Stomach smooth muscle (tissue), 2 donors: ENCODE data around the gene SNRNP35.
"Not testable (repeated sequence)": the region's sequence is repeated elsewhere in the genome, so short reads cannot be mapped to it uniquely, and the experiment has no call there.

Experiments
- H3K27ac ChIP-seq: one replicate; pipeline ENCODE4 v1.7.0; 2013; ENCODE audit warnings: mild to moderate bottlenecking, low read length, inconsistent platforms
- H3K27me3 ChIP-seq, 2 donors: one replicate each; pipeline ENCODE4 v1.7.0; 2013; ENCODE audit warnings: low read length in 2 of 2; ENCODE audit not compliant: insufficient read depth in 2 of 2, control insufficient read depth in 1 of 2
- H3K36me3 ChIP-seq, 2 donors: one replicate each; pipeline ENCODE4 v1.7.0; 2013; ENCODE audit warnings: low read length in 2 of 2; ENCODE audit not compliant: control insufficient read depth in 2 of 2, insufficient read depth in 2 of 2
- H3K4me1 ChIP-seq: one replicate; pipeline ENCODE4 v1.7.0; 2013; ENCODE audit warnings: low read length; ENCODE audit not compliant: control insufficient read depth, insufficient read depth
- H3K4me3 ChIP-seq, 2 donors: one replicate each; pipeline ENCODE4 v1.7.0; 2013; ENCODE audit warnings: low read length in 2 of 2
- H3K9ac ChIP-seq, 2 donors: one replicate each; pipeline ENCODE4 v1.7.0; 2013; ENCODE audit warnings: low read length in 2 of 2, mild to moderate bottlenecking in 1 of 2
- H3K9me3 ChIP-seq, 2 donors: one replicate each; pipeline ENCODE4 v1.7.0; 2013; ENCODE audit warnings: low read length in 2 of 2; ENCODE audit not compliant: control insufficient read depth in 2 of 2
- donor health status: healthy.
- donor health status: Pancreatic carcinoma.

SNRNP35 gene

DNA sequence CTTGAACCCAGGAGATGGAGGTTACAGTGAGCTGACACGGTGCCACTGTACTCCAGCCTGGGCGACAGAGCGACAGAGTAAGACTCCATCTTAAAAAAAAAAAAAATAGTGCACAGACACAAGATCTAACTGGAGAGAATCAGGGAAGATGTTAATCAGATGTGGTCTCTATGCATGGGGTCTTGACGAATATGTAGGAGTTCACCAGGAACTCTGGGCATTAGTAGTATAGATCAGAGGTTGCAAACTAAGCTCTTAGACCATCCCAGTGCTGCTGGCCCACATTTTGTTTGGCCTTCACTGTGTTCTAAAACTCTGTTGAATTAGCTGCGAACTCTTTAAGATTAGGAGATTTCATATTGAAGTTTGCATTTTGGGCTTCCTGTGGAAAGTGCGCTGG is 31.6 kb downstream of the SNRNP35 start:
- Histone ChIP-seq H3K4me3 (no peak overlapping the region), H3K4me1 (no peaks in the 10 kb centered on the region), H3K27me3 (no peaks in the 10 kb centered on the region), H3K27ac (no peak overlapping the region), H3K9ac (no peak overlapping the region), H3K9me3 (no peaks in the 10 kb centered on the region), H3K36me3 (peaks cover 5 to 7% of the 10 kb centered on the region in 2 donors)

DNA sequence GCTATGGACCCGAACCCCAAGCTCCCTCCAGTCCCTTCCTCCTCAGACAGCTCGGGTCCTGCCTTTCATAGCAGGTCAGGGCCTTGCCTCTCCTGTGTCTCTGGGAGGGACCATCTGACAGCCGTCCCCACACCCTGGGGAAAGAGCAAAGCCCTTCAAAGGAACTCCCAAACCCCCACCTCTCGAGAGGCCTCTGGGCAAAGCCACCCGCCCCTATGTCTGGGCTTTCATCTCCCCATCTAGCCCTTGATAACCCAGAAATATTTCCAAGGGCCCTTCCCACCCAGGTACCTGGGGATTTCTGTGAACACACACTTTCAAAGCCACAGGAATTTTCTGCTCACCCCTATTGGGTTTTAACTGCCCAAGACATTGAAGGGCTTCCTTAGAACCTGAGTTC is 32.1 kb downstream of the SNRNP35 start:
- H3K4me1 ChIP-seq: no peaks in the 10 kb centered on the region
- H3K36me3 ChIP-seq: peaks cover 0 to 7% of the 10 kb centered on the region in 2 donors
- no peaks in the 10 kb centered on the region for H3K9me3 ChIP-seq
- no peak overlapping the region for H3K27ac ChIP-seq
- no peaks in the 10 kb centered on the region for H3K27me3 ChIP-seq
- no peak overlapping the region for H3K4me3 ChIP-seq
- no peak overlapping the region for H3K9ac ChIP-seq

DNA sequence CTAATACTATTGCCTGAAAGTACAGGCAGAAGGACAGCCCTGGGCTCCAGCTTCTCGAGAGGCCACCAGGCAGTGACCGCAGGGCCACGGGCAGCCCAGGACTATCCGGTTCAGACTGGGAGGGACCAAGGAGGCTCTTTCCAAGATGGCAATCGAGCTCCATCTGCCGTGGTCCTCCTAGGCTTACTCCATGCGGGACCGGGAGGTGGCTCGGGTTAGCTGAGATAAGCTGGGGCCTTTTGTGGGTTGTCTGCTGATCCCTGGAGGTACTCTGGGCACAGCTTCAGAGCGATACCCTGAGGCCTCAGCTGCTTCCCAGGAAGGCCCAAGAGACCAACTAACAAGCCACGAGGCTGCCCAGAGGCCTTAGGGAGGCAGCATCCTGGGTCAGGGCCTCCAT is 33.1 kb downstream of the SNRNP35 start:
- no peaks in the 10 kb centered on the region for H3K9me3 ChIP-seq
- peaks cover 0 to 5% of the 10 kb centered on the region in 2 donors for H3K36me3 ChIP-seq
- no peak overlapping the region for H3K27ac ChIP-seq
- H3K27me3 ChIP-seq: no peaks in the 10 kb centered on the region
- H3K4me3 ChIP-seq: no peak overlapping the region
- H3K9ac ChIP-seq: no peak overlapping the region
- H3K4me1 ChIP-seq: no peaks in the 10 kb centered on the region

DNA sequence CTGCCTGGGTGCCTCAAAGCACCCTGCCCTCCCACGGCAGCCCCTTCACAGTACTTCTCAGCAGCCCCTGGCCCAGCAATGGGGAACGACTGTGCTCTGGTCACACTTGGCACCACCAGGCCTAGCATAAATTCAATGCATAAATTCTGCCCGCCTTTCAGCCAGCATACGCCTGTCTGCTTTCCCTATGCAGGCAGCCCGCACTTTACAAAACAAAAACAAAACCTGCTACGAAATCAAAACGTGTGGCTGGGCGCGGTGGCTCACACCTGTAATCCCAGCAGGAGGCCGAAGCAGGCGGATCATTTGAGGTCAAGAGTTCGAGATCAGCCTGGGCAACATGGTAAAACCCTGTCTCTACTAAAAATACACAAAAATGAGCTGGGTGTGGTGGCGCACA is 33.5 kb downstream of the SNRNP35 start:
- no peak overlapping the region for H3K27ac ChIP-seq
- no peak overlapping the region for H3K9ac ChIP-seq
- H3K9me3 ChIP-seq: no peaks in the 10 kb centered on the region
- no peaks in the 10 kb centered on the region for H3K4me1 ChIP-seq
- no peak overlapping the region for H3K4me3 ChIP-seq
- H3K27me3 ChIP-seq: no peaks in the 10 kb centered on the region
- peaks cover under 1 to 9% of the 10 kb centered on the region in 2 donors for H3K36me3 ChIP-seq

DNA sequence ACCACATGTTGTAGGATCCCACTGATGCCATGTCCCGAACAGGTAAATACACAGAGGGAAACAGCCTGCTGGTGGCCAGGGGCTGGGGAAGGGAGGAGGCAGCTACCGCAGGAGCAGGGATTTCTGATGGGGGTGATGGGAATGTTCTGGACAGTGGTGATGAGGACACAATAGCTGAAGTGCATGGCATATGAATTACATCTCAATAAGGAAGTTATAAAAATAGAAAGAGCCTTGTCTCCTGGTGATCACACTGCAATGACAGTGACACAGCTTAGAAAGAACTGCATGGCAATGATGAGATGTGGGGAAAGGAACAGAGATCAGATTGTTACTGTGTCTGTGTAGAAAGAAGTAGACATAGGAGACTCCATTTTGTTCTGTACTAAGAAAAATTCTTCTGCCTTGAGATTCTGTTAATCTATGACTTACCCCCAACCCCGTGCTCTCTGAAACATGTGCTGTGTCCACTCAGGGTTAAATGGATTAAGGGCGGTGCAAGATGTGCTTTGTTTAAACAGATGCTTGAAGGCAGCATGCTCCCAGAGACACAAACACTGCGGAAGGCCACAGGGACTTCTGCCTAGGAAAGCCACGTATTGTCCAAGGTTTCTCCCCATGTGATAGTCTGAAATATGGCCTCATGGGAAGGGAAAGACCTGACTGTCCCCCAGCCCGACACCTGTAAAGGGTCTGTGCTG is 34.5 kb downstream of the SNRNP35 start:
- not testable (repeated sequence) for H3K9ac ChIP-seq, H3K27me3 ChIP-seq, H3K9me3 ChIP-seq, H3K4me3 ChIP-seq, H3K27ac ChIP-seq, H3K4me1 ChIP-seq
- peaks cover 8 to 16% of the 10 kb centered on the region in 2 donors for H3K36me3 ChIP-seq

DNA sequence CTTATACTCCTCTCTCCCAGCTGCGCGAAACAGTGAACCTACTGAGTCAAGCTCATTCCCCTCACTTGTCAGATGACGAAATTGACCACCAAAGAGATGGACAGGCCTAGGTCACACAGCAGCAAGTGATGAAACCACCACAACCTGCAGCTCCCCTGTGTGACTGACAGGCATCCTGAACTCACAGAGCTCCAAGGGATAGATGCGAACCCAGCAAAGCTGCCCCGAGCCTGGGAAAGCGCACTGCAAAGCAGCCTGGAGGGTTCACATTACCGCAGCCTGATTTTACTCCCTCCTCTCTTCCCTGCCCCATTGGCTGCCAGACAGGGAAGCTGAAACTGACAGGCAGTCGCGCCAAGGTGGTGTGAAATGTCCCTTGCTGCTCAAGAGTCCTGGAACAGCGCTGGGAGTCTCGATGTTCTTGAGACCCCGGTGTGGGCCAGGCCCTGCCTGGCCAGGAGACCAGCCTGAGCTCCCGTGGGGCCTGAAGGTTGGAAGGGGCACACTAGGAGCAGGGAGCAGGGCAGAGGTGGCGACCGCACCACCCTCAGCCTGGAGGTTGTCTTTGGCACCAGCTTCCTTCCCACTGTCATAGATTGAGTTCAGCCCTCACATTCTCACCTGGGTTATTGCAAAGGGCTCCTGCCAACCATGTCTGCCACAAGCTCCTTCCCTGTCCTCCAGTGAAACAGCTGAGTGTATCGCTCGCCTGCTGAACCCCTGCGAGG is 36.3 kb downstream of the SNRNP35 start:
- H3K27ac ChIP-seq: no peak overlapping the region

DNA sequence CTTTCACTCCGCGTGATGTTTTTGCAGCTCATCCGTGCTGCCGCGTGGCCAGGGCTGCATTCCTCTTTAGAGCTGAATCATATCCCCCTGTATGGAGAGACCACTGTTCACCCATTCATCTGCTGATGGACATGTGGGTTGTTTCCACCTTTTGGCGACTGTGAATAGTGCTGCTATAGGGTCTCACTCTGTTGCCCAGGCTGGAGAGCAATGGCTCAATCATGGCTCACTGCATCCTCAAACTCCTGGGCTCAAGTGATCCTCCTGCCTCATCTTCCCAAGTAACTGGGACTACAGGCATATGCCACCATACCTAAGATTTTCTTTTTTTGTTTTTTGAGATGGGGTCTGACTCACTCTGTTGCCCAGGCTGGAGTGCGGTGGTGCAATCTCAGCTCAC is 39.1 kb downstream of the SNRNP35 start:
- Histone ChIP-seq H3K27ac (no peak overlapping the region), H3K4me3 (no peak overlapping the region), H3K9ac (no peak overlapping the region), H3K36me3 (peaks cover 21 to 33% of the 10 kb centered on the region in 2 donors), H3K4me1 (no peaks in the 10 kb centered on the region), H3K9me3 (no peaks in the 10 kb centered on the region), H3K27me3 (no peaks in the 10 kb centered on the region)

More for the DNA sequence above, 36.3 kb downstream of the SNRNP35 start:
- no peak overlapping the region for H3K9ac ChIP-seq
- H3K27me3 ChIP-seq: no peaks in the 10 kb centered on the region
- no peaks in the 10 kb centered on the region for H3K9me3 ChIP-seq
- peaks cover 21 to 32% of the 10 kb centered on the region in 2 donors for H3K36me3 ChIP-seq
- no peaks in the 10 kb centered on the region for H3K4me1 ChIP-seq
- H3K4me3 ChIP-seq: no peak overlapping the region

DNA sequence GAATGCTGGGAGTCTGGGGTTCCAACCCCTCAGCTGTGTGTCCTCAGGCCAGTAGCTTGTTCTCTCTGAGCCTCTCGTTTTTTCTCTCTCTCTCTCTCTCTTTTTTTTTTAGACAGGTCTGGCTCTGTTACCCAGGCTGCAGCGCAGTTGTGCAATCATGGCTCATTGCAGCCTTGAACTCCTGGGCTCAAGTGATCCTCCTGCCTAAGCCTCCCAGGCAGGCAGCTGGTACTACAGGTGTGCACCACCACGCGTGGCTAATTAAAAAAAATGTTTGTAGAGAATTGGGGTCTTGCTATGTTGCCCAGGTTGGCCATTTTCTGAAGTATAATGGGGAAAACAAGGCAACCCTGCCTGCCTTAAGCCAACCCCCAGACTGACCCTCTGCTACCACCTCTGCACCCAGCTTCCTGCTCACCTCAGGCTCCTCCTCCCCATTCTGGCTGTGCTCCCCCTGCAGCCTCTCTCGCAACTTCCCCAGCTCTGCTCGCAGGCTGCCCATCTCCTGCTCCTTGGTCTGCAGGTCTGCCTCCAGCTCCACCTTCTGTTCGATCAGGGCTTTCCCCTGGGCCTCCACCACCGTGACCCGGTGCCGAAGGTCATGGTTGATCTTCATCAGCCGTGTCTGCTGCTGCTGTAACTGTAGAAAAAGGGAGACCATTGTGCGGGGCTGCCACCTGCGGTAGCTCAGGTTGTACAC is 40.3 kb downstream of the SNRNP35 start:
- H3K9ac ChIP-seq: no peak overlapping the region
- H3K9me3 ChIP-seq: no peaks in the 10 kb centered on the region
- H3K36me3 ChIP-seq: peaks cover 21 to 31% of the 10 kb centered on the region in 2 donors
- H3K4me3 ChIP-seq: no peak overlapping the region
- no peaks in the 10 kb centered on the region for H3K4me1 ChIP-seq
- H3K27me3 ChIP-seq: no peaks in the 10 kb centered on the region
- H3K27ac ChIP-seq: no peak overlapping the region

DNA sequence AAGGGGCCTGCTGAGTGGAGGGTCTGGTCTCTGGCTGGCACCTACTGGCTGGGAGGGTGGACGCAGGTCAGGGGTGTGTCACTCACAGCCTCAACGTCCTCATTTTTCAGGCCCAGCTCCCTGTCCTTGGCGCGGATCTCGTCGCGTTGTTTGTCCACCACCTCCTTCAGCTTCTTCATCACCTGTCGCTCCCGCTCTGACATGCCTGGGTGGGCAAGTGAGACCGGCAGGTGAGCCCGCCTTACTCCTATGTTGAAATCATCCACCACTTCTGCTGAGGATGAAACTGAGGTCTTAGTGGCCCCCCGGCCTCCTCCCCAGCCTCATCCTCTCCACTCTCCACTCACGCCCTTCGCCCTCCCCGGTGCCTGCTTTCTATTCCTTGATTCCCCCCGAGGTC is 41.4 kb downstream of the SNRNP35 start:
- Histone ChIP-seq H3K4me1 (no peaks in the 10 kb centered on the region), H3K9me3 (no peaks in the 10 kb centered on the region), H3K27me3 (no peaks in the 10 kb centered on the region), H3K9ac (no peak overlapping the region), H3K4me3 (no peak overlapping the region), H3K36me3 (peaks cover 26 to 28% of the 10 kb centered on the region in 2 donors), H3K27ac (no peak overlapping the region)

DNA sequence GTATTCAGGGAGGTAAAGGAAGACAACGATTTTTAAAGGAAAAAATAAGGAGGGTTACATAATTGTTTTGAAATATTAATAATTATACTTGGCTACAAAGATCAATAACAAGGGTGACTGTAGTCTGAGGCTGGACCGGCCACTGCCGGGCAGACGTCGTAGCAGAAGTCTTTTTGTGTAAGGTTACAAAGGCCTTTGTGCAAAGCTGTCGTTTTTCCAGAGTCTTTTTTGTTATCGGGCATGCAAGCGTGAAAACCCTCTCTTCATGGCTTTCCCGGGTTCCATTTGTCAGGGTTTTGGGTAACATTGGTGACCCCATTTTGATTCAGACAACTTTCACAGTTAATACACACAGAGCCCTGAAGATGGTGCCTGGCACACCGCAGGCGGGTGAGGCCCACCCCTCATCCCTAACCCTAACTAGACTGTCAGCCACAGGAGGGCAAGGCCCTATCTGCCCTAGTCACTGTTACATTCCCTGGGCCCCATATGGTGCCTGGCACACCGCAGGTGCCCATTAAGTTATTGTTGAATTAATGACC is 44.3 kb downstream of the SNRNP35 start:
- H3K9ac ChIP-seq: no peak overlapping the region
- H3K36me3 ChIP-seq: peaks cover 21 to 28% of the 10 kb centered on the region in 2 donors
- H3K27ac ChIP-seq: no peak overlapping the region
- no peaks in the 10 kb centered on the region for H3K4me1 ChIP-seq
- no peaks in the 10 kb centered on the region for H3K9me3 ChIP-seq
- H3K27me3 ChIP-seq: no peaks in the 10 kb centered on the region
- H3K4me3 ChIP-seq: no peak overlapping the region
